ENCODE data around the gene RRM1. TPM values are rescaled to one million over a fixed set of nuclear protein-coding genes. Genes with fewer than 3 reads are reported as not detected.

Gene RRM1
- total RNA-seq, 2 donors from 2014 or later, result 21.6 to 31.0 TPM

DNA sequence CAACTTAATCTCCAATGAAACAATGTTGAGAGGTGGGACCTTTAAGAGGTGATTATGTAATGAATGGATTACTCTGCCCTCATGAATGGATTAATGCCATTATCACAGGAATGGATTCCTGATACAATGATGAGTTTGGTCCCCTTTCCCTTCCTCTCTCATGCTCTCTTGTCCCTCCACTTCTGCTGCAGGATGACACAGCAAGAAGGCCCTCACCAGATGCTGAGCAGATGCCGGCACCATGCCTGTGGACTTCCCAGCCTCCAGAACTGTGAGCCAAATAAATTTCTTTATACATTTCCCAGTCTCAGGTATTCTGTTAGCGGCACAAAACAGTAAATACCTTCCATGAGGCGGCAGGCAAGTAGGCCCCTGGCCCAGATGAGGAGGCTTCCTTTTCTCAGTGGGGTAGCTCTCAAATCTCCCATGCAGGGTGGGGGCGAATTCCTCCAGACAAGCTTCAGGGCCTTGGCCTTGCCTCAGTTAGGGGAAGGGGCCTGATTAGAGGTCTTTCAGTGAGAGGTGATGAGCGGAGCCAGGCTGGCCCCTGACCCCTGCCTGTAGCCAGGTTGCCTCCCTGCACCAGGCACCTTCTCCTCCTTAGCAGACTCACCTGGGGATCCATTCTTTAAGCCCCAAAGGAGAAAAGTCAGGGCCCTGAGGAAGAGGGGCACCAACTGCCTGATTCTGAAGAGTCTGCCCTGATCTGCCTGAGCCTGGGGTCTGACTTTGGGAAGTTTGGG, 86.0 kb downstream of the RRM1 start:
- intact Hi-C loops (cut with DNase I), result loop anchor here in 1 of 2 donors (5.0 to 10.0 kb wide), 2 partner anchors 644 to 817 kb away; partner anchors contain the start of gene OR51F2
- DNase-seq, result no peak
- no peak for ATAC-seq

- DNase-seq (peak; percentile 56), ATAC-seq (peak; percentile 66 to 75)
- intact Hi-C loops (cut with DNase I), result loop anchor here in 1 of 2 donors (5.0 to 10.0 kb wide), 2 partner anchors 643 to 815 kb away; partner anchors contain the start of gene OR51F2
Observed at GRCh38 chr11:4181782-4182721, 87.5 kb downstream of the RRM1 start.

DNA sequence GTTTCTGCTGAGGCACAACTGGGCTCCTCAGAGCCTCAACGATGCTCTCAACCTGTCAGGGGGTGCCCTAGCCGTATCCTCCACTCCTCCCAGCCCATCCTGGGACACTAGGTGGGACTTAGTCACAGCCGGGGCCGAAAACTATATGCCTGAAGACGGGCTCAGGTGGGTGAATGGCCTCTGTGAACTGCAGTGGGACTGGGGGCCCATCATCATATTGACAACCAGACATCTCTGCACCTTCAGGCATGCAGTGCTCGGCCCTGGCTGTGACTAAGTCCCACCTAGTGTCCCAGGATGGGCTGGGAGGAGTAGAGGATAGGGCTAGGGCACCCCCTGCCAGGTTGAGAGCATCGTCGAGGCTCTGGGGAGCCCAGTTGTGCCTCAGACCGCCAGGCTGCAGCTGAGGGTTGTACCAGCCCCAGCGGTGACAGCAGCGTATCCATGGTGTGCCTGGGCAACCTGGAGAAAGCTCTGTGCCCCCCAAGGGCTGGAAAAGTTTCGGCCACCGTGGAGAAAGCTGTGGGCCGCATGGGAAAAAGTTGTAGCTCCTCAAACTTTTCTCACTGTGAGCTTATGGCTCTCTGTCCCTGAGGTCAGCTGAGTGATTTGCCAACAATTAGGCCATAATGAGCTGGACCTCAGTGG, 88.9 kb downstream of the RRM1 start:
- ATAC-seq, result no peak

GRCh38 chr11:4184163-4184916, 89.7 kb downstream of the RRM1 start:
- DNase-seq (no peak), ATAC-seq (peak in 1 of 2 donors; percentile 4)
- intact Hi-C loops (cut with DNase I), result loop anchor here in 1 of 2 donors (5.0 to 10.0 kb wide), 2 partner anchors 640 to 813 kb away; partner anchors contain the start of gene OR51F2

More for the DNA sequence above, 88.9 kb downstream of the RRM1 start:
- intact Hi-C loops (cut with DNase I), result loop anchor here in 1 of 2 donors (5.0 to 10.0 kb wide), 2 partner anchors 641 to 814 kb away; partner anchors contain the start of gene OR51F2
- DNase-seq, result no peak

GRCh38 chr11:4185561-4185960, 91.0 kb downstream of the RRM1 start:
- no peak for ATAC-seq
- intact Hi-C loops (cut with DNase I), result loop anchor here (5.0 to 10.0 kb wide), 2 partner anchors 357 to 639 kb away; partner anchors contain the start of gene OR51F2 (in 1 of the 2)
- no peak for DNase-seq

DNA sequence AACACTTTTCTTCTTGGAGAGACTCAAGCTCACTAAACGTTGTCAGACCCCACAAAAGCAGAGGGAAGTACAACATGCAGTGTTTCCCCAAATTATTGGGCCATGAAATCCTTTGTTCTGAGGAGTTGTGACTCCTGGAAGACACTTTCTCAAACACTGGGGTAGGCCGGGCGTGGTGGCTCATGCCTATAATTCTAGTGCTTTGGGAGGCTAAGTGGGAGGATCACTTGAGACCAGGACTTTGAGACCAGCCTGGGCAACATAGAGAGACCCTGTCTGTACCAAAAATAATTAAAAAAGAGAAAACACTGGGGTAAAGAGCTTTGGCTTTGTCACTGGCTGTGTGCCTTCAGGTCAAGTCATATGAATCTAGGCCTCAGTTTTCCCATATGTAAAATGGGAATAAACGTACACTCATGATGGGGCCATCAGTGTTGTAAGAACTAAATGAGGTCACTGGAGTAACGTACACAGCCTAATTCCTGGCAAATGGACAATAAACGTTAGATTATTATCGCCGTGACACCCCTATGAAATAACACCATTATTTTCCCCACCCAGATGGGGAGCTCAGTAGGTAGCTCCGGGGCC, 92.0 kb downstream of the RRM1 start:
- ATAC-seq (no peak), DNase-seq (no peak)
- intact Hi-C loops (cut with DNase I), result loop anchor here (1.0 to 10.0 kb wide), 4 partner anchors 307 to 638 kb away; partner anchors contain the start of gene OR51F2 (in 1 of the 2)

- intact Hi-C loops (cut with DNase I), result loop anchor here (1.0 to 10.0 kb wide), 4 partner anchors 306 to 637 kb away; partner anchors contain the start of gene OR51F2 (in 1 of the 2)
- ATAC-seq (peak; percentile 88 to 96), DNase-seq (peak; percentile 96)
Observed at GRCh38 chr11:4187055-4187988, 92.7 kb downstream of the RRM1 start.

Other genes with a start within 250 kb of the RRM1 start
- gene STIM1, start 239.1 kb upstream of the RRM1 start, total RNA-seq, result 10 to 100 TPM; 21.4 to 25.8 TPM

Data from left cardiac atrium (tissue), 4 donors.